H9 (cell line): ENCODE results near the gene EFCAB5. TPM values are rescaled to one million over a fixed set of nuclear protein-coding genes. Genes with fewer than 3 reads are reported as not detected.

ENCODE experiments used
- DNase-seq: peaks from one replicate; pipeline ENCODE4 v3.0.0-alpha.2; 2017
- H2AFZ ChIP-seq: one replicate; pipeline ENCODE4 v1.6.1; 2013; ENCODE audit warnings: mild to moderate bottlenecking, low read length, control low read depth, moderate library complexity
- H2AK5ac ChIP-seq: 2 replicates; pipeline ENCODE4 v1.6.1; 2013; ENCODE audit warnings: low read length, control low read depth, mixed read lengths; ENCODE audit not compliant: insufficient read length
- H2BK120ac ChIP-seq: one replicate; pipeline ENCODE4 v1.6.1; 2013; ENCODE audit warnings: low read depth, mild to moderate bottlenecking, low read length, control low read depth, inconsistent platforms; ENCODE audit not compliant: poor library complexity, severe bottlenecking
- H2BK12ac ChIP-seq: 2 replicates; pipeline ENCODE4 v1.6.1; 2013; ENCODE audit warnings: low read length, control low read depth, mixed read lengths, low read depth; ENCODE audit not compliant: insufficient read length
- H2BK15ac ChIP-seq: 2 replicates; pipeline ENCODE4 v1.6.1; 2013; ENCODE audit warnings: low read depth, low read length, control low read depth
- H2BK20ac ChIP-seq: one replicate; pipeline ENCODE4 v1.6.1; 2013; ENCODE audit warnings: low read depth, mild to moderate bottlenecking, low read length, control low read depth, inconsistent platforms; ENCODE audit not compliant: poor library complexity, severe bottlenecking
- H2BK5ac ChIP-seq: 2 replicates; pipeline ENCODE4 v1.6.1; 2013; ENCODE audit warnings: low read length, control low read depth, mixed read lengths; ENCODE audit not compliant: insufficient read length
- H3K14ac ChIP-seq: 2 replicates; pipeline ENCODE4 v1.6.1; 2013; ENCODE audit warnings: low read length, control low read depth; ENCODE audit not compliant: insufficient read depth
- H3K18ac ChIP-seq: 2 replicates; pipeline ENCODE4 v1.6.1; 2013; ENCODE audit warnings: low read depth, mild to moderate bottlenecking, mixed read lengths, low read length, control low read depth; ENCODE audit not compliant: insufficient read length
- H3K23ac ChIP-seq: 2 replicates; pipeline ENCODE4 v1.6.1; 2013; ENCODE audit warnings: low read length, control low read depth, mixed read lengths, low read depth; ENCODE audit not compliant: insufficient read length
- H3K23me2 ChIP-seq: 2 replicates; pipeline ENCODE4 v1.6.1; 2013; ENCODE audit warnings: low read depth, mild to moderate bottlenecking, mixed read lengths, low read length, control low read depth; ENCODE audit not compliant: insufficient read length, poor library complexity, severe bottlenecking
- H3K27ac ChIP-seq: 2 replicates; pipeline ENCODE4 v1.5.1; 2013; ENCODE audit warnings: low read length, control low read depth, mixed read lengths, low read depth; ENCODE audit not compliant: insufficient read length
- H3K27me3 ChIP-seq: 2 replicates; pipeline ENCODE4 v1.6.1; 2013; ENCODE audit warnings: low read length, control low read depth, inconsistent platforms; ENCODE audit not compliant: insufficient read depth
- H3K4ac ChIP-seq: 2 replicates; pipeline ENCODE4 v1.6.1; 2013; ENCODE audit warnings: low read depth, mild to moderate bottlenecking, control low read depth, inconsistent platforms, low read length, moderate library complexity
- H3K4me1 ChIP-seq: 2 replicates; pipeline ENCODE4 v1.6.1; 2013; ENCODE audit warnings: low read length, control low read depth, inconsistent platforms; ENCODE audit not compliant: insufficient read depth
- H3K4me2 ChIP-seq: 2 replicates; pipeline ENCODE4 v1.6.1; 2013; ENCODE audit warnings: low read length, control low read depth, mixed read lengths; ENCODE audit not compliant: insufficient read length, insufficient read depth
- H3K56ac ChIP-seq: 2 replicates; pipeline ENCODE4 v1.6.1; 2013; ENCODE audit warnings: low read depth, mild to moderate bottlenecking, mixed read lengths, low read length, control low read depth; ENCODE audit not compliant: insufficient read length
- H3K79me1 ChIP-seq: 2 replicates; pipeline ENCODE4 v1.6.1; 2013; ENCODE audit warnings: low read depth, mild to moderate bottlenecking, moderate library complexity, low read length, control low read depth, inconsistent platforms; ENCODE audit not compliant: insufficient read depth, poor library complexity, severe bottlenecking
- H3K79me2 ChIP-seq: 2 replicates; pipeline ENCODE4 v1.6.1; 2013; ENCODE audit warnings: low read length, control low read depth, inconsistent platforms; ENCODE audit not compliant: insufficient read depth
- H3K9ac ChIP-seq: 2 replicates; pipeline ENCODE4 v1.6.1; 2013; ENCODE audit warnings: low read length, control low read depth, mixed read lengths; ENCODE audit not compliant: insufficient read length; ENCODE audit errors: extremely low read depth
- H3K9me3 ChIP-seq: one replicate; pipeline ENCODE4 v1.6.1; 2013; ENCODE audit warnings: low read depth, low read length, inconsistent platforms; ENCODE audit not compliant: control insufficient read depth
- H3T11ph ChIP-seq: one replicate; pipeline ENCODE4 v1.6.1; 2013; ENCODE audit warnings: mild to moderate bottlenecking, low read length, control low read depth, inconsistent platforms
- H4K20me1 ChIP-seq: one replicate; pipeline ENCODE4 v1.6.1; 2013; ENCODE audit not compliant: control insufficient read depth, insufficient read length, insufficient read depth
- H4K5ac ChIP-seq: 2 replicates; pipeline ENCODE4 v1.6.1; 2013; ENCODE audit warnings: low read depth, mild to moderate bottlenecking, mixed read lengths, low read length, control low read depth; ENCODE audit not compliant: insufficient read length
- H4K8ac ChIP-seq: replicated peaks from 2 replicates; pipeline ENCODE4 v1.6.1; 2013; ENCODE audit warnings: low read length, control low read depth, mixed read lengths, low read depth; ENCODE audit not compliant: insufficient read length
- H4K91ac ChIP-seq: 2 replicates; pipeline ENCODE4 v1.6.1; 2013; ENCODE audit warnings: low read depth, mild to moderate bottlenecking, moderate library complexity, mixed read lengths, low read length, control low read depth; ENCODE audit not compliant: insufficient read length
- H3K27ac Mint-ChIP-seq, 3 experiments: 2 replicates in 2 of 3; 3 replicates in 1 of 3; pipeline ENCODE4 v1.8.0; 2020 to 2021; ENCODE audit warnings: mixed read lengths in 3 of 3, mild to moderate bottlenecking in 1 of 3, moderate library complexity in 1 of 3
- H3K27me3 Mint-ChIP-seq: 2 replicates; pipeline ENCODE4 v1.8.0; 2021; ENCODE audit warnings: low read depth, mild to moderate bottlenecking, moderate library complexity, mixed read lengths
- H3K36me3 Mint-ChIP-seq, 3 experiments: 2 replicates in 2 of 3; 3 replicates in 1 of 3; pipeline ENCODE4 v1.8.0; 2020 to 2021; ENCODE audit warnings: low read depth in 3 of 3, mixed read lengths in 3 of 3; ENCODE audit not compliant: insufficient read depth in 1 of 3
- H3K4me1 Mint-ChIP-seq, 2 experiments: 2 replicates each; pipeline ENCODE4 v1.8.0; 2020; ENCODE audit warnings: mixed read lengths in 2 of 2
- H3K4me3 Mint-ChIP-seq, 2 experiments: 2 replicates in 1 of 2; 3 replicates in 1 of 2; pipeline ENCODE4 v1.8.0; 2020 to 2021; ENCODE audit warnings: mild to moderate bottlenecking in 2 of 2, mixed read lengths in 2 of 2, moderate library complexity in 1 of 2
- H3K9me3 Mint-ChIP-seq, 2 experiments: 2 replicates in 1 of 2; 3 replicates in 1 of 2; pipeline ENCODE4 v1.8.0; 2020; ENCODE audit warnings: mild to moderate bottlenecking in 2 of 2, mixed read lengths in 2 of 2, moderate library complexity in 1 of 2
- CTCF ChIP-seq: fragments of 200-600 bp; sonication (generic); conservative IDR thresholded peaks from 3 replicates; pipeline ENCODE4 v1.8.0; 2021; ENCODE audit warnings: antibody characterized with exemption, mild to moderate bottlenecking
- WGBS: extraction: QIAGEN DNeasy Blood & Tissue Kit; methylation state at CpG from one replicate; pipeline ENCODE4 v1.1.7; 2013; ENCODE audit warnings: missing lambda C conversion rate, low lambda C conversion rate, mixed read lengths; ENCODE audit not compliant: insufficient read length; ENCODE audit errors: extremely low coverage; 5-methylcytosine and 5-hydroxymethylcytosine counted together
- total RNA-seq: library from RNA; stranded (reverse); gene quantifications from 2 replicates; pipeline ENCODE4 v1.2.1, GENCODE V29; 2021

The EFCAB5 gene
- total RNA-seq, 1 experiment from 2014 or later: not detected

GRCh38 chr17:29968271-29968670, 26.8 kb downstream of the EFCAB5 start:
- H3K18ac ChIP-seq: no peak overlapping the region
- H4K91ac ChIP-seq: no peak overlapping the region
- no peak for TF ChIP-seq CTCF
- H3T11ph ChIP-seq: no peak overlapping the region
- H3K56ac ChIP-seq: no peak overlapping the region
- Mint-ChIP-seq H3K9me3 (peaks cover 6 to 9% of the 10 kb centered on the region in 2 experiments; a peak in 2 of 5 replicates), H3K36me3 (peaks cover 0 to 5% (median 0%) of the 10 kb centered on the region in 3 experiments; a peak in 2 of 7 replicates), H3K27ac (no peak overlapping the region), H3K27me3 (peaks cover 2% of the 10 kb centered on the region; the same call in 1 of the 2 replicates), H3K4me3 (no peak overlapping the region), H3K4me1 (no peaks in the 10 kb centered on the region)
- H3K79me2 ChIP-seq: no peaks in the 10 kb centered on the region
- H2BK12ac ChIP-seq: no peak overlapping the region
- H4K5ac ChIP-seq: no peak overlapping the region
- DNase-seq: no peak
- no peak overlapping the region for H2BK20ac ChIP-seq
- no CpG with 5 or more reads among the region's 5 CpGs for WGBS
- no peak overlapping the region for H3K23ac ChIP-seq
- H3K9ac ChIP-seq: no peak overlapping the region
- H2AFZ ChIP-seq: no peak overlapping the region
- H2BK120ac ChIP-seq: no peak overlapping the region
- no peaks in the 10 kb centered on the region for H3K79me1 ChIP-seq
- no peak overlapping the region for H3K4ac ChIP-seq
- no peaks in the 10 kb centered on the region for H3K27me3 ChIP-seq
- H3K4me2 ChIP-seq: no peak overlapping the region
- H3K23me2 ChIP-seq: no peaks in the 10 kb centered on the region
- no peaks in the 10 kb centered on the region for H4K20me1 ChIP-seq
- H2BK5ac ChIP-seq: no peak overlapping the region
- no peak overlapping the region for H3K14ac ChIP-seq
- H3K27ac ChIP-seq: no peak overlapping the region
- no peak overlapping the region for H4K8ac ChIP-seq
- H2BK15ac ChIP-seq: no peak overlapping the region
- H3K9me3 ChIP-seq: no peaks in the 10 kb centered on the region
- H2AK5ac ChIP-seq: no peak overlapping the region
- H3K4me1 ChIP-seq: no peaks in the 10 kb centered on the region
